Measurements from ENCODE around the gene SGSM1. TPM values are rescaled to one million over a fixed set of nuclear protein-coding genes. Genes with fewer than 3 reads are reported as not detected.

The SGSM1 gene
- total RNA-seq, 1 donor from 2014 or later = 3.7 TPM

- peaks cover 7% of the 10 kb centered on the region for H3K4me1 Mint-ChIP-seq (ENCODE audit: unreplicated experiment)
These were observed 155.3 kb downstream of the SGSM1 start for GRCh38 chr22:24961217-24961844.

GRCh38 chr22:24962094-24962493 is 156.1 kb downstream of the SGSM1 start:
- no peaks in the 10 kb centered on the region for H3K36me3 Mint-ChIP-seq
- no peak for DNase-seq (ENCODE audit: extremely low spot score, unreplicated experiment)
- no peak overlapping the region for H3K27ac Mint-ChIP-seq
- no peak overlapping the region for H3K4me3 Mint-ChIP-seq
- H3K27me3 Mint-ChIP-seq = no peaks in the 10 kb centered on the region
- H3K4me1 Mint-ChIP-seq (ENCODE audit: unreplicated experiment) = peaks cover 7% of the 10 kb centered on the region
- H3K9me3 Mint-ChIP-seq = no peaks in the 10 kb centered on the region
- no peak for TF ChIP-seq CTCF (conservative IDR thresholded peaks at IDR 0.05)

More at GRCh38 chr22:24961217-24961844, 155.3 kb downstream of the SGSM1 start:
- Mint-ChIP-seq H3K27ac (no peak overlapping the region), H3K4me3 (no peak overlapping the region), H3K9me3 (no peaks in the 10 kb centered on the region), H3K36me3 (no peaks in the 10 kb centered on the region), H3K27me3 (no peaks in the 10 kb centered on the region)
- no peak for DNase-seq (ENCODE audit: extremely low spot score, unreplicated experiment)
- no peak for TF ChIP-seq CTCF (conservative IDR thresholded peaks at IDR 0.05)

- no peak overlapping the region for H3K27ac Mint-ChIP-seq
- H3K4me3 Mint-ChIP-seq = no peak overlapping the region
- H3K27me3 Mint-ChIP-seq = no peaks in the 10 kb centered on the region
- TF ChIP-seq CTCF (conservative IDR thresholded peaks at IDR 0.05) = no peak
- no peak for DNase-seq (ENCODE audit: extremely low spot score, unreplicated experiment)
- H3K9me3 Mint-ChIP-seq = no peaks in the 10 kb centered on the region
- H3K36me3 Mint-ChIP-seq = no peaks in the 10 kb centered on the region
- H3K4me1 Mint-ChIP-seq (ENCODE audit: unreplicated experiment) = peaks cover 7% of the 10 kb centered on the region
These were observed 156.8 kb downstream of the SGSM1 start for GRCh38 chr22:24962835-24963234.

GRCh38 chr22:24964441-24964840 is 158.4 kb downstream of the SGSM1 start:
- Mint-ChIP-seq H3K9me3 (no peaks in the 10 kb centered on the region), H3K36me3 (no peaks in the 10 kb centered on the region), H3K4me3 (no peak overlapping the region), H3K4me1 (ENCODE audit: unreplicated experiment) (peaks cover 11% of the 10 kb centered on the region), H3K27ac (no peak overlapping the region), H3K27me3 (no peaks in the 10 kb centered on the region)
- no peak for TF ChIP-seq CTCF (conservative IDR thresholded peaks at IDR 0.05)
- no peak for DNase-seq (ENCODE audit: extremely low spot score, unreplicated experiment)

GRCh38 chr22:24965822-24966626 is 160.0 kb downstream of the SGSM1 start:
- peaks cover 18% of the 10 kb centered on the region for H3K4me1 Mint-ChIP-seq (ENCODE audit: unreplicated experiment)
- H3K27me3 Mint-ChIP-seq = no peaks in the 10 kb centered on the region
- no peaks in the 10 kb centered on the region for H3K36me3 Mint-ChIP-seq
- peak overlapping the region; percentile 48 for H3K27ac Mint-ChIP-seq
- H3K4me3 Mint-ChIP-seq = no peak overlapping the region
- H3K9me3 Mint-ChIP-seq = no peaks in the 10 kb centered on the region
- no peak for TF ChIP-seq CTCF (conservative IDR thresholded peaks at IDR 0.05)
- DNase-seq (ENCODE audit: extremely low spot score, unreplicated experiment) = no peak

All from type B pancreatic cell (in vitro differentiated cells).